ENCODE measurements around the gene ONECUT3. TPM values are rescaled to one million over a fixed set of nuclear protein-coding genes. Genes with fewer than 3 reads are reported as not detected.

Gene ONECUT3
- total and polyA plus RNA-seq, 2 donors, result under 0.01 to 0.02 TPM

GRCh38 chr19:1746401-1747284 is 6.7 kb upstream of the ONECUT3 start:
- 11% methylated on average over 31 of the region's 31 CpGs for WGBS
- Histone ChIP-seq H3K4me3 (ENCODE audit: low read length in 2 of 2) (no peak overlapping the region), H3K27ac (ENCODE audit: low read depth in 1 of 2, low read length in 1 of 2) (no peak overlapping the region), H3K36me3 (ENCODE audit: control insufficient read depth in 2 of 2, insufficient read depth in 2 of 2, low read length in 1 of 2) (no peaks in the 10 kb centered on the region), H3K27me3 (ENCODE audit: control insufficient read depth in 2 of 2, insufficient read depth in 1 of 2, low read length in 1 of 2) (peaks cover 67 to 92% of the 10 kb centered on the region in 2 donors), H3K4me1 (ENCODE audit: control insufficient read depth in 2 of 2, insufficient read depth in 2 of 2, low read length in 2 of 2) (no peaks in the 10 kb centered on the region), H3K9me3 (ENCODE audit: control insufficient read depth in 2 of 2, insufficient read depth in 1 of 2, low read length in 1 of 2) (peaks cover 0 to 11% of the 10 kb centered on the region in 2 donors)
- no peak for DNase-seq (ENCODE audit: low read depth in 6 of 9, low spot score in 9 of 9)

GRCh38 chr19:1747285-1748114 is 5.8 kb upstream of the ONECUT3 start:
- no peak overlapping the region for H3K4me3 ChIP-seq (ENCODE audit: low read length in 2 of 2)
- peaks cover 0 to 11% of the 10 kb centered on the region in 2 donors for H3K9me3 ChIP-seq (ENCODE audit: control insufficient read depth in 2 of 2, insufficient read depth in 1 of 2, low read length in 1 of 2)
- no peaks in the 10 kb centered on the region for H3K4me1 ChIP-seq (ENCODE audit: control insufficient read depth in 2 of 2, insufficient read depth in 2 of 2, low read length in 2 of 2)
- no peak overlapping the region for H3K27ac ChIP-seq (ENCODE audit: low read depth in 1 of 2, low read length in 1 of 2)
- DNase-seq (ENCODE audit: low read depth in 6 of 9, low spot score in 9 of 9), result no peak
- WGBS, result 14% methylated on average over 22 of the region's 22 CpGs
- peaks cover 76 to 94% of the 10 kb centered on the region in 2 donors for H3K27me3 ChIP-seq (ENCODE audit: control insufficient read depth in 2 of 2, insufficient read depth in 1 of 2, low read length in 1 of 2)
- H3K36me3 ChIP-seq (ENCODE audit: control insufficient read depth in 2 of 2, insufficient read depth in 2 of 2, low read length in 1 of 2), result no peaks in the 10 kb centered on the region

GRCh38 chr19:1748115-1748872 is 5.0 kb upstream of the ONECUT3 start:
- Histone ChIP-seq H3K27me3 (ENCODE audit: control insufficient read depth in 2 of 2, insufficient read depth in 1 of 2, low read length in 1 of 2) (peaks cover 84 to 94% of the 10 kb centered on the region in 2 donors), H3K4me3 (ENCODE audit: low read length in 2 of 2) (no peak overlapping the region), H3K27ac (ENCODE audit: low read depth in 1 of 2, low read length in 1 of 2) (no peak overlapping the region), H3K4me1 (ENCODE audit: control insufficient read depth in 2 of 2, insufficient read depth in 2 of 2, low read length in 2 of 2) (no peaks in the 10 kb centered on the region), H3K9me3 (ENCODE audit: control insufficient read depth in 2 of 2, insufficient read depth in 1 of 2, low read length in 1 of 2) (peaks cover 1 to 11% of the 10 kb centered on the region in 2 donors), H3K36me3 (ENCODE audit: control insufficient read depth in 2 of 2, insufficient read depth in 2 of 2, low read length in 1 of 2) (no peaks in the 10 kb centered on the region)
- DNase-seq (ENCODE audit: low read depth in 6 of 9, low spot score in 9 of 9), result no peak
- WGBS, result 3% methylated on average over 61 of the region's 61 CpGs

GRCh38 chr19:1748873-1749341 is 4.4 kb upstream of the ONECUT3 start:
- H3K36me3 ChIP-seq (ENCODE audit: control insufficient read depth in 2 of 2, insufficient read depth in 2 of 2, low read length in 1 of 2), result no peaks in the 10 kb centered on the region
- H3K4me3 ChIP-seq (ENCODE audit: low read length in 2 of 2), result no peak overlapping the region
- no peak for DNase-seq (ENCODE audit: low read depth in 6 of 9, low spot score in 9 of 9)
- peaks cover 89 to 90% of the 10 kb centered on the region in 2 donors for H3K27me3 ChIP-seq (ENCODE audit: control insufficient read depth in 2 of 2, insufficient read depth in 1 of 2, low read length in 1 of 2)
- 5% methylated on average over 45 of the region's 45 CpGs for WGBS
- H3K4me1 ChIP-seq (ENCODE audit: control insufficient read depth in 2 of 2, insufficient read depth in 2 of 2, low read length in 2 of 2), result no peaks in the 10 kb centered on the region
- H3K9me3 ChIP-seq (ENCODE audit: control insufficient read depth in 2 of 2, insufficient read depth in 1 of 2, low read length in 1 of 2), result peaks cover 1 to 11% of the 10 kb centered on the region in 2 donors
- no peak overlapping the region for H3K27ac ChIP-seq (ENCODE audit: low read depth in 1 of 2, low read length in 1 of 2)

GRCh38 chr19:1749373-1750342 is 3.6 kb upstream of the ONECUT3 start:
- Histone ChIP-seq H3K36me3 (ENCODE audit: control insufficient read depth in 2 of 2, insufficient read depth in 2 of 2, low read length in 1 of 2) (no peaks in the 10 kb centered on the region), H3K4me3 (ENCODE audit: low read length in 2 of 2) (no peak overlapping the region), H3K27me3 (ENCODE audit: control insufficient read depth in 2 of 2, insufficient read depth in 1 of 2, low read length in 1 of 2) (peaks cover 85 to 90% of the 10 kb centered on the region in 2 donors), H3K27ac (ENCODE audit: low read depth in 1 of 2, low read length in 1 of 2) (no peak overlapping the region), H3K9me3 (ENCODE audit: control insufficient read depth in 2 of 2, insufficient read depth in 1 of 2, low read length in 1 of 2) (peaks cover 1 to 11% of the 10 kb centered on the region in 2 donors), H3K4me1 (ENCODE audit: control insufficient read depth in 2 of 2, insufficient read depth in 2 of 2, low read length in 2 of 2) (no peaks in the 10 kb centered on the region)
- WGBS, result 3% methylated on average over 99 of the region's 99 CpGs
- no peak for DNase-seq (ENCODE audit: low read depth in 6 of 9, low spot score in 9 of 9)

GRCh38 chr19:1750343-1751021 is 2.8 kb upstream of the ONECUT3 start:
- Histone ChIP-seq H3K4me3 (ENCODE audit: low read length in 2 of 2) (no peak overlapping the region), H3K36me3 (ENCODE audit: control insufficient read depth in 2 of 2, insufficient read depth in 2 of 2, low read length in 1 of 2) (no peaks in the 10 kb centered on the region), H3K27ac (ENCODE audit: low read depth in 1 of 2, low read length in 1 of 2) (no peak overlapping the region), H3K27me3 (ENCODE audit: control insufficient read depth in 2 of 2, insufficient read depth in 1 of 2, low read length in 1 of 2) (peaks cover 85 to 90% of the 10 kb centered on the region in 2 donors), H3K4me1 (ENCODE audit: control insufficient read depth in 2 of 2, insufficient read depth in 2 of 2, low read length in 2 of 2) (no peaks in the 10 kb centered on the region), H3K9me3 (ENCODE audit: control insufficient read depth in 2 of 2, insufficient read depth in 1 of 2, low read length in 1 of 2) (peaks cover 1 to 11% of the 10 kb centered on the region in 2 donors)
- DNase-seq (ENCODE audit: low read depth in 6 of 9, low spot score in 9 of 9), result no peak
- WGBS, result 5% methylated on average over 14 of the region's 14 CpGs

- peaks cover 1 to 19% of the 10 kb centered on the region in 2 donors for H3K9me3 ChIP-seq (ENCODE audit: control insufficient read depth in 2 of 2, insufficient read depth in 1 of 2, low read length in 1 of 2)
- no peaks in the 10 kb centered on the region for H3K4me1 ChIP-seq (ENCODE audit: control insufficient read depth in 2 of 2, insufficient read depth in 2 of 2, low read length in 2 of 2)
- WGBS, result 10% methylated on average over 16 of the region's 16 CpGs
Observed at GRCh38 chr19:1751367-1752008, 1.8 kb upstream of the ONECUT3 start.

More at GRCh38 chr19:1751367-1752008, 1.8 kb upstream of the ONECUT3 start:
- Histone ChIP-seq H3K36me3 (ENCODE audit: control insufficient read depth in 2 of 2, insufficient read depth in 2 of 2, low read length in 1 of 2) (no peaks in the 10 kb centered on the region), H3K27me3 (ENCODE audit: control insufficient read depth in 2 of 2, insufficient read depth in 1 of 2, low read length in 1 of 2) (peaks cover 89 to 94% of the 10 kb centered on the region in 2 donors), H3K27ac (ENCODE audit: low read depth in 1 of 2, low read length in 1 of 2) (no peak overlapping the region), H3K4me3 (ENCODE audit: low read length in 2 of 2) (no peak overlapping the region)
- DNase-seq (ENCODE audit: low read depth in 6 of 9, low spot score in 9 of 9), result no peak

All from thymus (tissue), 11 donors.